Left ventricle myocardium inferior (tissue), 1 donor: ENCODE results near the gene LKAAEAR1. TPM values are rescaled to one million over a fixed set of nuclear protein-coding genes. Genes with fewer than 3 reads are reported as not detected.

ENCODE experiments used
- DNase-seq: peaks from one replicate; pipeline ENCODE4 v3.0.0-alpha.2; 2020
- H3K27ac ChIP-seq: fragments of 200-600 bp; replicated peaks from 2 replicates; pipeline ENCODE4 v1.8.0; 2021
- H3K27me3 ChIP-seq: fragments of 200-600 bp; 2 replicates; pipeline ENCODE4 v1.8.0; 2021; ENCODE audit warnings: low read depth
- H3K36me3 ChIP-seq: fragments of 200-600 bp; 2 replicates; pipeline ENCODE4 v1.8.0; 2021
- H3K4me1 ChIP-seq: fragments of 200-600 bp; 2 replicates; pipeline ENCODE4 v1.8.0; 2021
- H3K4me3 ChIP-seq: fragments of 200-600 bp; 2 replicates; pipeline ENCODE4 v1.8.0; 2021; ENCODE audit warnings: mild to moderate bottlenecking, moderate library complexity
- H3K9me3 ChIP-seq: fragments of 200-600 bp; replicated peaks from 2 replicates; pipeline ENCODE4 v1.8.0; 2021
- CTCF ChIP-seq: fragments of 200-600 bp; IDR thresholded peaks from 2 replicates; pipeline ENCODE4 v1.8.0; 2021; ENCODE audit warnings: antibody characterized with exemption, mild to moderate bottlenecking, borderline replicate concordance
- intact Hi-C: fragments of 100-400 bp; cut with micrococcal nuclease; formaldehyde crosslinking; loops from one replicate; pipeline ENCODE4 v1.11.0; 2022
- total RNA-seq: library from RNA; stranded (reverse); fragmentation: NEBNext Ultra II Directional; extraction: Animal tissue kit (Norgen Biotek cat#: 25700); gene quantifications from one replicate; pipeline ENCODE4 v1.2.1, GENCODE V29; 2021
- donor health status: DM: no; HTN: yes; CAD: no; lungs with severe emphysema.

LKAAEAR1 gene
- total RNA-seq, 1 donor from 2014 or later = not detected

- Histone ChIP-seq H3K36me3 (peaks cover 19% of the 10 kb centered on the region), H3K27ac (peak overlapping the region; percentile 95), H3K4me1 (peaks cover 42% of the 10 kb centered on the region), H3K9me3 (no peaks in the 10 kb centered on the region), H3K27me3 (peaks cover 94% of the 10 kb centered on the region), H3K4me3 (peak overlapping the region; percentile 71)
- TF ChIP-seq CTCF = no peak
- DNase-seq = no peak
- intact Hi-C loops = no loop called here
Measured at GRCh38 chr20:64048402-64049044, 35.7 kb downstream of the LKAAEAR1 start.

GRCh38 chr20:64047968-64048401 is 36.2 kb downstream of the LKAAEAR1 start:
- peak overlapping the region; percentile 71 for H3K4me3 ChIP-seq
- TF ChIP-seq CTCF = no peak
- H3K36me3 ChIP-seq = peaks cover 19% of the 10 kb centered on the region
- H3K9me3 ChIP-seq = no peaks in the 10 kb centered on the region
- H3K4me1 ChIP-seq = peaks cover 37% of the 10 kb centered on the region
- peak overlapping the region; percentile 95 for H3K27ac ChIP-seq
- H3K27me3 ChIP-seq = peaks cover 96% of the 10 kb centered on the region
- no peak for DNase-seq
- intact Hi-C loops = no loop called here

- Histone ChIP-seq H3K27ac (peak overlapping the region; percentile 95), H3K36me3 (peaks cover 19% of the 10 kb centered on the region), H3K9me3 (no peaks in the 10 kb centered on the region), H3K4me1 (peaks cover 32% of the 10 kb centered on the region), H3K4me3 (peak overlapping the region; percentile 71), H3K27me3 (peaks cover 93% of the 10 kb centered on the region)
- intact Hi-C loops = no loop called here
- no peak for TF ChIP-seq CTCF
- DNase-seq = no peak
Measured at GRCh38 chr20:64047046-64047389, 37.2 kb downstream of the LKAAEAR1 start.

GRCh38 chr20:64045346-64046011 is 38.7 kb downstream of the LKAAEAR1 start:
- H3K36me3 ChIP-seq = peaks cover 19% of the 10 kb centered on the region
- H3K4me3 ChIP-seq = peak overlapping the region; percentile 71
- peak overlapping the region; percentile 95 for H3K27ac ChIP-seq
- H3K4me1 ChIP-seq = peaks cover 38% of the 10 kb centered on the region
- no peak for DNase-seq
- TF ChIP-seq CTCF = no peak
- H3K27me3 ChIP-seq = peaks cover 93% of the 10 kb centered on the region
- no peaks in the 10 kb centered on the region for H3K9me3 ChIP-seq
- intact Hi-C loops = no loop called here

GRCh38 chr20:64044484-64045247 is 39.5 kb downstream of the LKAAEAR1 start:
- peaks cover 19% of the 10 kb centered on the region for H3K36me3 ChIP-seq
- intact Hi-C loops = no loop called here
- no peaks in the 10 kb centered on the region for H3K9me3 ChIP-seq
- peaks cover 39% of the 10 kb centered on the region for H3K4me1 ChIP-seq
- H3K4me3 ChIP-seq = peak overlapping the region; percentile 71
- H3K27ac ChIP-seq = peak overlapping the region; percentile 95
- TF ChIP-seq CTCF = no peak
- peaks cover 93% of the 10 kb centered on the region for H3K27me3 ChIP-seq
- no peak for DNase-seq
